Nephron (organoid): ENCODE measurements around the gene ATP13A2.
A peak's percentile ranks its signal among the peaks of the same experiment; 100 is the strongest.

Experiments
- H3K27ac Mint-ChIP-seq, 3 experiments: 2 replicates each; pipeline ENCODE4 v1.8.0; 2020; ENCODE audit warnings: mixed read lengths in 3 of 3, mild to moderate bottlenecking in 2 of 3, moderate library complexity in 1 of 3
- H3K27me3 Mint-ChIP-seq: 2 replicates; pipeline ENCODE4 v1.8.0; 2021; ENCODE audit warnings: low read depth, mild to moderate bottlenecking, moderate library complexity, mixed read lengths
- H3K36me3 Mint-ChIP-seq: 2 replicates; pipeline ENCODE4 v1.8.0; 2020; ENCODE audit warnings: low read depth, mixed read lengths
- H3K4me1 Mint-ChIP-seq: 2 replicates; pipeline ENCODE4 v1.8.0; 2020; ENCODE audit warnings: mixed read lengths
- H3K4me3 Mint-ChIP-seq, 3 experiments: 2 replicates each; pipeline ENCODE4 v1.8.0; 2020; ENCODE audit warnings: mild to moderate bottlenecking in 3 of 3, mixed read lengths in 3 of 3, moderate library complexity in 2 of 3
- H3K9me3 Mint-ChIP-seq: 2 replicates; pipeline ENCODE4 v1.8.0; 2020; ENCODE audit warnings: mixed read lengths
- CTCF ChIP-seq, 3 experiments: fragments of 200-600 bp; sonication (generic); IDR thresholded peaks; one replicate each; pipeline ENCODE4 v1.5.0; 2021; ENCODE audit warnings: antibody characterized with exemption in 3 of 3; ENCODE audit not compliant: unreplicated experiment in 3 of 3

ATP13A2 gene

GRCh38 chr1:17013491-17014320, 2.0 kb upstream of the ATP13A2 start:
- Mint-ChIP-seq H3K9me3 (no peaks in the 10 kb centered on the region), H3K4me3 (peak overlapping the region in 2 of 3 experiments; percentile 38 to 91), H3K36me3 (peaks cover 15% of the 10 kb centered on the region), H3K4me1 (peaks cover 5% of the 10 kb centered on the region), H3K27ac (no peak overlapping the region), H3K27me3 (no peaks in the 10 kb centered on the region)
- TF ChIP-seq CTCF (IDR thresholded peaks at IDR 0.05; ENCODE audit: unreplicated experiment in 3 of 3) = no peak

DNA sequence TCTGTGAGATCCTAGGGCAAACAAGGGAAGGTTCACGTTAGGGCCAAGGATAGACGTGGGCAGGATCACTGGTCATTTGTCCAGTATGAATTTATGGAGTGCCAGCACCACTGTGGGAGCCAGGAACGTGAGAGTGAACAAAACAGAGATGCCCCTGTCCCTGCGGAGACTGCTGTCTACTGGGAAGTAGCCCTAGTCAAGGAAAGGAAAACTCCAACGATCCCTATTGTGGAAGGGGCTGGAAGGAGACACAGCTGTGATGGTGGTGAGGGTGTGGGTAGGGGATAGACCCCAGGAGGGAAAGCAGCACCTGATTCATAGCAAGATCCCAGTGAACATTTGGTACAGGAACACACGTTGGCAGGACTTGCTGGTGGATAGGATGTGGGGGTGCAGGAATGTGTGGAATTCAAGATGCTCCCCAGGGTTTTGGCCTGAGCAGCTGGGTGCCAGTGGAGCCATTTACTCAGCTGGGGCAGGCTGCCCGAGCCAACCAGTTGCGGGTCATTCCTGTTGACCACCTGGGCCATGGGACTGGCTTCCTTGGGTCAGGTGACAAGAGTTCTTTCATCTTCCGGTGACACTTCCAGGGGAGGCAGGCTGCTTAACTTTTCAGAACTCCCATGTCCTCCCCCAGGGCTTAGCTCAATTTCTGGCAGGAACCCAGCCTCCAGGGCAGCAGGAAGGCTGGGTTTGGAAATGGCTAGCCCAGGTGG, 1.2 kb upstream of the ATP13A2 start:
- no peaks in the 10 kb centered on the region for H3K9me3 Mint-ChIP-seq
- H3K36me3 Mint-ChIP-seq = peaks cover 8% of the 10 kb centered on the region
- H3K4me3 Mint-ChIP-seq = peak overlapping the region; percentile 13 to 94 (median 91)
- TF ChIP-seq CTCF (IDR thresholded peaks at IDR 0.05; ENCODE audit: unreplicated experiment in 3 of 3) = no peak
- no peak overlapping the region for H3K27ac Mint-ChIP-seq
- no peaks in the 10 kb centered on the region for H3K27me3 Mint-ChIP-seq
- peaks cover 5% of the 10 kb centered on the region for H3K4me1 Mint-ChIP-seq

- peak overlapping the region; percentile 79 to 87 (median 82) for H3K4me3 Mint-ChIP-seq
- H3K4me1 Mint-ChIP-seq = peaks cover 5% of the 10 kb centered on the region
- H3K9me3 Mint-ChIP-seq = no peaks in the 10 kb centered on the region
- no peak overlapping the region for H3K27ac Mint-ChIP-seq
- H3K27me3 Mint-ChIP-seq = no peaks in the 10 kb centered on the region
- no peak for TF ChIP-seq CTCF (IDR thresholded peaks at IDR 0.05; ENCODE audit: unreplicated experiment in 3 of 3)
- no peaks in the 10 kb centered on the region for H3K36me3 Mint-ChIP-seq
Observed at GRCh38 chr1:17011092-17011438, 663 bp downstream of the ATP13A2 start.

GRCh38 chr1:17009706-17010105, 2.0 kb downstream of the ATP13A2 start:
- Mint-ChIP-seq H3K4me1 (peaks cover 5% of the 10 kb centered on the region), H3K36me3 (no peaks in the 10 kb centered on the region), H3K9me3 (no peaks in the 10 kb centered on the region), H3K27me3 (no peaks in the 10 kb centered on the region), H3K27ac (no peak overlapping the region), H3K4me3 (peak overlapping the region; percentile 50 to 64 (median 52))
- no peak for TF ChIP-seq CTCF (IDR thresholded peaks at IDR 0.05; ENCODE audit: unreplicated experiment in 3 of 3)

- Mint-ChIP-seq H3K27me3 (no peaks in the 10 kb centered on the region), H3K4me3 (no peak overlapping the region), H3K9me3 (no peaks in the 10 kb centered on the region), H3K36me3 (peaks cover 7% of the 10 kb centered on the region), H3K27ac (no peak overlapping the region), H3K4me1 (peaks cover 5% of the 10 kb centered on the region)
- no peak for TF ChIP-seq CTCF (IDR thresholded peaks at IDR 0.05; ENCODE audit: unreplicated experiment in 3 of 3)
Observed at GRCh38 chr1:17008208-17008855, 3.4 kb downstream of the ATP13A2 start.
